Glutamatergic neuron (in vitro differentiated cells): ENCODE results near the gene MTA1. TPM values are rescaled to one million over a fixed set of nuclear protein-coding genes. Genes with fewer than 3 reads are reported as not detected.

Experiments
- DNase-seq: peaks from one replicate; pipeline ENCODE4 v3.0.0; 2022
- H3K27ac Mint-ChIP-seq: one replicate; pipeline ENCODE4 v1.8.0; 2020; ENCODE audit warnings: mild to moderate bottlenecking, mixed read lengths, inconsistent platforms; ENCODE audit not compliant: unreplicated experiment
- H3K27me3 Mint-ChIP-seq: one replicate; pipeline ENCODE4 v1.8.0; 2020; ENCODE audit warnings: mild to moderate bottlenecking, moderate library complexity, mixed read lengths, inconsistent platforms; ENCODE audit not compliant: unreplicated experiment
- H3K36me3 Mint-ChIP-seq: one replicate; pipeline ENCODE4 v1.8.0; 2020; ENCODE audit warnings: mild to moderate bottlenecking, mixed read lengths, inconsistent platforms; ENCODE audit not compliant: unreplicated experiment
- H3K4me1 Mint-ChIP-seq: one replicate; pipeline ENCODE4 v1.8.0; 2020; ENCODE audit warnings: mild to moderate bottlenecking, low read depth, mixed read lengths, inconsistent platforms; ENCODE audit not compliant: unreplicated experiment
- H3K4me3 Mint-ChIP-seq: one replicate; pipeline ENCODE4 v1.8.0; 2020; ENCODE audit warnings: mild to moderate bottlenecking, mixed read lengths, inconsistent platforms; ENCODE audit not compliant: unreplicated experiment
- H3K9me3 Mint-ChIP-seq: one replicate; pipeline ENCODE4 v1.8.0; 2020; ENCODE audit warnings: mild to moderate bottlenecking, moderate library complexity, mixed read lengths, inconsistent platforms; ENCODE audit not compliant: unreplicated experiment
- total RNA-seq: library from RNA; stranded (reverse); fragmentation: NEBNext Ultra II Directional; extraction: Animal tissue kit (Norgen Biotek cat#: 25700); gene quantifications from one replicate; pipeline ENCODE4 v1.2.1, GENCODE V29; 2021; ENCODE audit not compliant: unreplicated experiment
- TF ChIP-seq, protein P1 (sequence below): fragments of 200-600 bp; sonication (generic); IDR thresholded peaks from one replicate; pipeline ENCODE4 v1.5.0; 2021; ENCODE audit not compliant: partially characterized antibody, unreplicated experiment

MTA1 gene
- total RNA-seq, 1 donor from 2014 or later = 261 TPM

DNA sequence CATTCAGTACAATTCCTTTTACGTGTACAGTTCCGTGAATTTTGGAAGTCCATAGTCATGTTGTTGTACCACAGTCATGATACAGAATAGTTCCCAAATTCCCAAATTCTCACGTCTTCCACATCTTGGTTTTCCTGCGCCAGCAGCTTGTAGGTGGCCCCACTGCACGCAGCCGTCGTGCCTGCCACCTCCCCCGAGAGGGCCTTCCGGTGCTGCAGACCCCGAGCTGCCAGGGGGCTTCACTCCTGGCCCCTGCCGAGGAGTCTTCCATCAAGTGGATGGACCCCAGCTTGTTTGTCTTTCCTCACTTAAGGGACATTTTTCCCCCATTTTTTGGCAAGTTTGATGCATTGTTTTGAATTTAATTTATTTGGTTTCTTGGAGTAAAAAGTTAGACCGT, 16.8 kb downstream of the MTA1 start:
- DNase-seq = no peak
- Mint-ChIP-seq H3K27me3 (peaks cover 2% of the 10 kb centered on the region), H3K4me1 (peaks cover 4% of the 10 kb centered on the region), H3K36me3 (peaks cover 15% of the 10 kb centered on the region), H3K27ac (no peak overlapping the region), H3K9me3 (peaks cover 10% of the 10 kb centered on the region), H3K4me3 (no peak overlapping the region)
- TF ChIP-seq, protein P1, sequence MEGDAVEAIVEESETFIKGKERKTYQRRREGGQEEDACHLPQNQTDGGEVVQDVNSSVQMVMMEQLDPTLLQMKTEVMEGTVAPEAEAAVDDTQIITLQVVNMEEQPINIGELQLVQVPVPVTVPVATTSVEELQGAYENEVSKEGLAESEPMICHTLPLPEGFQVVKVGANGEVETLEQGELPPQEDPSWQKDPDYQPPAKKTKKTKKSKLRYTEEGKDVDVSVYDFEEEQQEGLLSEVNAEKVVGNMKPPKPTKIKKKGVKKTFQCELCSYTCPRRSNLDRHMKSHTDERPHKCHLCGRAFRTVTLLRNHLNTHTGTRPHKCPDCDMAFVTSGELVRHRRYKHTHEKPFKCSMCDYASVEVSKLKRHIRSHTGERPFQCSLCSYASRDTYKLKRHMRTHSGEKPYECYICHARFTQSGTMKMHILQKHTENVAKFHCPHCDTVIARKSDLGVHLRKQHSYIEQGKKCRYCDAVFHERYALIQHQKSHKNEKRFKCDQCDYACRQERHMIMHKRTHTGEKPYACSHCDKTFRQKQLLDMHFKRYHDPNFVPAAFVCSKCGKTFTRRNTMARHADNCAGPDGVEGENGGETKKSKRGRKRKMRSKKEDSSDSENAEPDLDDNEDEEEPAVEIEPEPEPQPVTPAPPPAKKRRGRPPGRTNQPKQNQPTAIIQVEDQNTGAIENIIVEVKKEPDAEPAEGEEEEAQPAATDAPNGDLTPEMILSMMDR = no peak

DNA sequence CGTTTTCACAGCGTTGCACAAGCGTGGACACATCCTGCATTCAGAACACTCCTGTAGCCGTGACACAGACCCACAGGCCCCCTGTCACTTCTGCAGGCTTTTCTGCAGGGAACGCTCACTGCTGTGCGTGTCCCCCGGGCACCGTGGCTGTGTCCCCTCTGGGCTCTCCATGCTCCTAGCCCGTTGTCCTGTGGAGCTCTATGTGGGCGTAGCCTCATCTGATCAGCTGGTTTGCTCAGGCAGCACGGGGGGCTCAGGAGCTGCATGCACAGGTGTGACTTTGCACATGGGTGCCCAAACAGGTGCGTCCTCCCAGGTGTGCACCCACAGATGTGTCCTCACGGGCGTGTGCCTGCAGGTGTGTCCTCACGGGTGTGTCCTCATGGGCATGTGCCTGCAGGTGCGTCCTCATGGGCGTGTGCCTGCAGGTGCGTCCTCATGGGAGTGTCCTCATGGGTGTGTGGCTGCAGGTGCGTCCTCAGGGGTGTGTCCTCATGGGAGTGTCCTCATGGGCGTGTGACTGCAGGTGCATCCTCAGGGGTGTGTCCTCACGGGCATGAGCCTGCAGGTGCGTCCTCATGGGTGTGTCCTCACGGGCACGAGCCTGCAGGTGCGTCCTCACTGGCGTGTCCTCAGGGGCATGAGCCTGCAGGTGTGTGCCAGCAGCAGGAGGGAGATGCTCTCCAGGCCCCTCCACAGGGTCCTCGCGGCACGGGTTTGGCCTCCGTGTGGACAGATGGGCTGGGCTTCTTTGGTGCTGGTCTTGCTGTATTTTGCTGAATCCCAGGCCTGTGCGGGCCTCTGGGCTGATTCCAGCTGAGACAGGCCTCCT, 17.5 kb downstream of the MTA1 start:
- Mint-ChIP-seq H3K9me3 (peaks cover 13% of the 10 kb centered on the region), H3K4me3 (no peak overlapping the region), H3K36me3 (peaks cover 15% of the 10 kb centered on the region), H3K4me1 (peaks cover 4% of the 10 kb centered on the region), H3K27me3 (peaks cover 5% of the 10 kb centered on the region), H3K27ac (no peak overlapping the region)
- DNase-seq = no peak
- TF ChIP-seq, protein P1 = no peak

DNA sequence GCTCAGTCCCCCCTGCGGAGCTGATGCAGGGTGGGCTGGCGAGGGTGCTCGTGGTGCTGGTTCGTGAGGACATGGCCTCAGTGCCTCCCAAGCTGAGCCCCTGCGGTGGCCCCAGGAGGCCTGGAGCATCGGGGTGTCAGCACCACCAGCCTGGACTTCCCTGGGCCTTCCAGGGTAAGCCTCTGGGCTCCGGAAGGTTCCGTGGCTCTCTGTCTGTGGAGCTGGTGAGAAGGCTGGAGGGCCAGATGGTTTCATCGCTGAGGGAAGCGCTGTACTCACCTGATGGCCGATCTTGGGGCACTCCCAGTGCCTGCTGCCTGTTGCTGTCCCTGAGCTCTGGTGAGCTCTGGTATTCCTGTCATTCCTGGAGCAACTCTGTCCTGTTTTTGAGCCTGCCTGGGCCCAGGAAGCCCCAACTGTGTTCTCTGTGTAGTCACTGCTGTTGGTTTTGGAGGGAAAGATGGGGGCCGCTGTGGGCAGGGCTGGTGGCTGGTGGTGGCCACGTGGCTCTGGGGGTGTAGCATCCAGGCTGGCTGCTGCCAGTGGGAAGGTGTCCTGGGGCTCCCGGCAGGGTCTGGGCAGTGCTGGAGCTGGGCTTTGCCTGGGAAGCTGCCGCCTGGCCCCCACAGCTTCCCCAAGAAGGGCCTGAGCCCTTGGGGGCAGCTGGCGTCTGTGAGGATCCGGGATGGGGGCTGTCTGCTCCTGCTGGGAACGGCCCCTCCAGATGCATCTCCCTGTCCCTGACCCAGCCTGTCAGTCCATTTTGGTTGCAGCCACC, 18.3 kb downstream of the MTA1 start:
- Mint-ChIP-seq H3K27me3 (peaks cover 8% of the 10 kb centered on the region), H3K27ac (no peak overlapping the region), H3K4me1 (peaks cover 4% of the 10 kb centered on the region), H3K9me3 (peaks cover 15% of the 10 kb centered on the region), H3K4me3 (no peak overlapping the region), H3K36me3 (peaks cover 15% of the 10 kb centered on the region)
- TF ChIP-seq, protein P1 = no peak
- no peak for DNase-seq

DNA sequence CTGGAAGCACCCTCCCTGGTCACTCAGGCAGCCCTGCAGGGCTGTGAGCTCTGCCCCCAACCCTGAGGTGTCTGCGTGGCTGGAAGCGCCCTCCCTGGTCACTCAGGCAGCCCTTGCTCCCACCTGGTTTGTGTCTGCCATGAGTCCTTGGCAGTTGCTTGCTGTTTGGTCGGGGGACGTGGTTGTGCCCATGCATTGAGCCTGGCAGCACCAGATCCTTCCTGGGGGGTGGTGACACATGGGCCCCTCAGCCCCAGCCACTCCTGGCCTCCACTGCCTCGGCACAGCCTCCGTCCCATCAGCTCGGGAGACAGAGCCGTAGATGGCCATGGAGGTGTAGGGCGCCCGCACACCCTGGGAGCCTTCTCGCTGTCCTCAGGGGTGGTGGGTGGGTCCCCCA, 19.6 kb downstream of the MTA1 start:
- Mint-ChIP-seq H3K4me1 (peaks cover 4% of the 10 kb centered on the region), H3K9me3 (peaks cover 15% of the 10 kb centered on the region), H3K27ac (no peak overlapping the region), H3K36me3 (peaks cover 15% of the 10 kb centered on the region), H3K4me3 (no peak overlapping the region), H3K27me3 (peaks cover 8% of the 10 kb centered on the region)
- no peak for DNase-seq
- TF ChIP-seq, protein P1 = no peak
